Peyer's patch (tissue), 4 donors: Measurements from ENCODE around the gene KRTAP13-2. TPM values are rescaled to one million over a fixed set of nuclear protein-coding genes. Genes with fewer than 3 reads are reported as not detected.
A peak's percentile ranks its signal among the peaks of the same experiment; 100 is the strongest.

Experiments
- DNase-seq, 3 donors: peaks; one replicate each; pipeline ENCODE4 v3.0.0-alpha.2; 2017 to 2019
- H3K27ac ChIP-seq, 4 donors: fragments of 200-600 bp; sonication (generic); one replicate each; pipeline ENCODE4 v1.5.1; 2016 to 2019
- H3K27me3 ChIP-seq, 2 donors: fragments of 200-600 bp; sonication (generic); one replicate each; pipeline ENCODE4 v1.5.1; 2019
- H3K36me3 ChIP-seq, 3 donors: fragments of 200-600 bp; sonication (generic); one replicate each; pipeline ENCODE4 v1.5.1; 2016 to 2019
- H3K4me1 ChIP-seq, 4 donors: fragments of 200-600 bp; sonication (generic); one replicate each; pipeline ENCODE4 v1.5.1; 2016 to 2019
- H3K4me3 ChIP-seq, 4 donors: fragments of 200-600 bp; sonication (generic); 1 replicate in 3 of 4; 2 replicates in 1 of 4; pipeline ENCODE4 v1.5.1; 2016 to 2019; ENCODE audit warnings: mild to moderate bottlenecking in 1 of 4
- H3K9me3 ChIP-seq, 4 donors: fragments of 200-600 bp; sonication (generic); one replicate each; pipeline ENCODE4 v1.5.1; 2016 to 2019; ENCODE audit warnings: mild to moderate bottlenecking in 1 of 4
- POLR2A ChIP-seq, 2 donors: fragments of 450-650 bp; IDR thresholded peaks; one replicate each; pipeline ENCODE4 v1.5.1; 2017; ENCODE audit warnings: antibody characterized with exemption in 2 of 2, mild to moderate bottlenecking in 2 of 2, moderate library complexity in 2 of 2
- total RNA-seq, 4 donors: library from RNA; depleted of rRNA; stranded (reverse); fragments of >200 nt; gene quantifications; one replicate each; pipeline ENCODE4 v1.1.0, GENCODE V29; 2016
- TF ChIP-seq, protein P1 (sequence below), 6 experiments: fragments of 450-650 bp in 4 of 6; fragments of 200-600 bp in 2 of 6; sonication (generic) in 1 of 6; IDR thresholded peaks; one replicate each; pipeline ENCODE4 v1.5.1; 2017 to 2019; ENCODE audit warnings: antibody characterized with exemption in 6 of 6, mild to moderate bottlenecking in 3 of 6, moderate library complexity in 1 of 6

The KRTAP13-2 gene
- total RNA-seq, 4 donors from 2014 or later, result not detected

GRCh38 chr21:30345014-30345413 lies 27.1 kb downstream of the KRTAP13-2 start:
- Histone ChIP-seq H3K36me3 (no peaks in the 10 kb centered on the region), H3K9me3 (no peaks in the 10 kb centered on the region), H3K27ac (no peak overlapping the region), H3K27me3 (no peaks in the 10 kb centered on the region), H3K4me3 (no peak overlapping the region), H3K4me1 (no peaks in the 10 kb centered on the region)
- DNase-seq, result no peak
- no peak for TF ChIP-seq POLR2A (IDR thresholded peaks at IDR 0.05)
- TF ChIP-seq, protein P1, sequence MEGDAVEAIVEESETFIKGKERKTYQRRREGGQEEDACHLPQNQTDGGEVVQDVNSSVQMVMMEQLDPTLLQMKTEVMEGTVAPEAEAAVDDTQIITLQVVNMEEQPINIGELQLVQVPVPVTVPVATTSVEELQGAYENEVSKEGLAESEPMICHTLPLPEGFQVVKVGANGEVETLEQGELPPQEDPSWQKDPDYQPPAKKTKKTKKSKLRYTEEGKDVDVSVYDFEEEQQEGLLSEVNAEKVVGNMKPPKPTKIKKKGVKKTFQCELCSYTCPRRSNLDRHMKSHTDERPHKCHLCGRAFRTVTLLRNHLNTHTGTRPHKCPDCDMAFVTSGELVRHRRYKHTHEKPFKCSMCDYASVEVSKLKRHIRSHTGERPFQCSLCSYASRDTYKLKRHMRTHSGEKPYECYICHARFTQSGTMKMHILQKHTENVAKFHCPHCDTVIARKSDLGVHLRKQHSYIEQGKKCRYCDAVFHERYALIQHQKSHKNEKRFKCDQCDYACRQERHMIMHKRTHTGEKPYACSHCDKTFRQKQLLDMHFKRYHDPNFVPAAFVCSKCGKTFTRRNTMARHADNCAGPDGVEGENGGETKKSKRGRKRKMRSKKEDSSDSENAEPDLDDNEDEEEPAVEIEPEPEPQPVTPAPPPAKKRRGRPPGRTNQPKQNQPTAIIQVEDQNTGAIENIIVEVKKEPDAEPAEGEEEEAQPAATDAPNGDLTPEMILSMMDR (IDR thresholded peaks at IDR 0.05), result no peak

DNA sequence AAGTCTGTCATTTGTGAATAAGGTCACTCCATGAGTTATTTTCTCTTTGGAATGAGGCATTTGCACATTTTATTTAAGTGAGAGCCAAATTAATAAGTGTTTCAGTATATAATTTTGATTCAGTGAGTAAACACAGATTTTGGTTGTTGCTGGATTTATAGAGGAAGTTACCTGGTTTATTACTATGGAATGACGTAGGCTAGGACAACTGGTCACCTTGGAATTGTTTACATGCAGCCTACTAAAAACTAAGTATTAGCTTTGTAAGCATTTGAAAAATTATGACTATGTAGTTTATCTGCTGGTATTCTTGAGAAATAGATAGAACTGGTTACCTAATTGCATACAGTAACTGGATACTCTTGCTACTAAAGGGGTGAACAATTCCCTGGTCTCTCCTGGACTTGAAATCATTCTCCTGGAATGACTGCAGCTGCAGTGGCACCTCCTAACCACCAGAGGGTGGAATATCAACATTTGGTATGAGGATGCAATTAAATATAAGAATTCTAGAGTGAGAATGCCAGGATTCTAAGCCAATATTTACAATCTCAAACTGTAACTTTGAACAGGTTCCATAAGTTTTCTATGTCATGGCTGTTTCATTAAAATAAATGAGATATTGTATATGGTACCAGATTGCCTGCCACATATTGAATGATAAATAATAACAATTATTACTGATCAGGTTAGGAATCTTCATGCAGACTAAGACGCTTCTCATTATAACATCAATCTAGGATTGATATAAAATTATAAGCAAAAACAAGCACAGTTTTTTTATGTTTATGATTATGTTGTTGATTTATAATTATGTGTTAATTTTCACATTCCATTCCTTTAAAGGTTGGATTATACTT lies 31.1 kb downstream of the KRTAP13-2 start:
- no peaks in the 10 kb centered on the region for H3K4me1 ChIP-seq
- H3K36me3 ChIP-seq, result no peaks in the 10 kb centered on the region
- TF ChIP-seq, protein P1 (IDR thresholded peaks at IDR 0.05), result peak in 5 of 6 experiments; percentile 35 to 70 (median 62)
- no peak for TF ChIP-seq POLR2A (IDR thresholded peaks at IDR 0.05)
- no peaks in the 10 kb centered on the region for H3K9me3 ChIP-seq
- peak in 1 of 3 donors; percentile 75 for DNase-seq
- no peak overlapping the region for H3K27ac ChIP-seq
- no peaks in the 10 kb centered on the region for H3K27me3 ChIP-seq
- H3K4me3 ChIP-seq, result no peak overlapping the region

- H3K36me3 ChIP-seq, result no peaks in the 10 kb centered on the region
- no peak overlapping the region for H3K27ac ChIP-seq
- H3K27me3 ChIP-seq, result no peaks in the 10 kb centered on the region
- no peaks in the 10 kb centered on the region for H3K4me1 ChIP-seq
- DNase-seq, result no peak
- TF ChIP-seq, protein P1 (IDR thresholded peaks at IDR 0.05), result no peak
- TF ChIP-seq POLR2A (IDR thresholded peaks at IDR 0.05), result no peak
- H3K4me3 ChIP-seq, result no peak overlapping the region
- no peaks in the 10 kb centered on the region for H3K9me3 ChIP-seq
These were observed 33.4 kb downstream of the KRTAP13-2 start for GRCh38 chr21:30338717-30339116.

DNA sequence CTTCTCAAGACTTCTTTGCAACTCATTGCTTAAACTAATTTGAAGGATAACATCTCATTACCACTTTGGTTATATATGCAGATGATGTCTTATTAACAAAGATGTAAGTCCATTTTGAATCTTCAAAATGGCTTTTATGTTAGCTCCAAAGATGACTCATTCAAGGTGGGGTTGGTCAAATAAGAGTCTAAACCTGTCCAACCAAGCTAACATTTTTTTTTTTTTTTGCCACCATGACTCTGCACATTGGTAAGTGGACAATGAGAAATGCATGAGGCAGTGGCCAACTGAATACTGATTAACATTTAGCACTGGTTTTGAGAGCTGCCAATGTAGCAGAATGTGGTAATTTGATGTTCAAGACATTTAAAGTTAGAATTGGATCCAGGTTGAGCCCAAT lies 34.3 kb downstream of the KRTAP13-2 start:
- no peak for DNase-seq
- Histone ChIP-seq H3K36me3 (no peaks in the 10 kb centered on the region), H3K4me1 (no peaks in the 10 kb centered on the region), H3K27me3 (no peaks in the 10 kb centered on the region), H3K4me3 (no peak overlapping the region), H3K27ac (no peak overlapping the region), H3K9me3 (no peaks in the 10 kb centered on the region)
- no peak for TF ChIP-seq POLR2A (IDR thresholded peaks at IDR 0.05)
- TF ChIP-seq, protein P1 (IDR thresholded peaks at IDR 0.05), result no peak

DNA sequence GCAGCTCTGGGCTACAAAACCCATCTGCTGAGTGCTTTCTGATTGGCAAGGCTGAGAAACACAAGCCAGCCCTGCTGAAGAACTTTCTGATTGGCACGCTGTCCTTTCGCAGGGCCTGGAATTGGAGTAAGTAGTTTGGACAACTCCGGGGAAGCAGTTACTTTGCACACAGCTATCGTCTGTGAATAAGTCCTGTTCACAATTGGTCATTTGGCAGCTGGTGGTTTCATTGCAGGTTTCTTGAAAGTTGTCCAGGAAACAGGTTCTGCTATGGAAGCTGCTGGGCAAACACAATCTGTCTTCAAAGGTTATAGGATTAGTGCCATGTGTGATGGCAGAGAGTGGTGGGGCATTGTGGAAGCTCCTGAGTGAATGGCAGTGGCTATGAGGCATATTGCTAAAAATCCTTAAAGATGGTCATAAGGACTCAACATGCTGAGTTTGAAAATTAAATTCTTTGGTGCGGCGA lies 34.8 kb downstream of the KRTAP13-2 start, which contains the start of gene KRTAP27-1:
Gene KRTAP27-1 (minus strand): TSS at position 419 of the 469 bp plus-strand sequence. CDS start 26 bp downstream, at position 393.
- Histone ChIP-seq H3K27me3 (no peaks in the 10 kb centered on the region), H3K4me3 (no peak within 1 kb of the TSS), H3K27ac (no peak within 1 kb of the TSS), H3K9me3 (no peaks in the 10 kb centered on the region), H3K4me1 (no peaks in the 10 kb centered on the region), H3K36me3 (no peaks in the 10 kb centered on the region)
- TF ChIP-seq, protein P1 (IDR thresholded peaks at IDR 0.05), result no peak
- TF ChIP-seq POLR2A (IDR thresholded peaks at IDR 0.05), result no peak
- DNase-seq, result no peak
